ENCODE data around the gene ITGB8.

ITGB8 gene

DNA sequence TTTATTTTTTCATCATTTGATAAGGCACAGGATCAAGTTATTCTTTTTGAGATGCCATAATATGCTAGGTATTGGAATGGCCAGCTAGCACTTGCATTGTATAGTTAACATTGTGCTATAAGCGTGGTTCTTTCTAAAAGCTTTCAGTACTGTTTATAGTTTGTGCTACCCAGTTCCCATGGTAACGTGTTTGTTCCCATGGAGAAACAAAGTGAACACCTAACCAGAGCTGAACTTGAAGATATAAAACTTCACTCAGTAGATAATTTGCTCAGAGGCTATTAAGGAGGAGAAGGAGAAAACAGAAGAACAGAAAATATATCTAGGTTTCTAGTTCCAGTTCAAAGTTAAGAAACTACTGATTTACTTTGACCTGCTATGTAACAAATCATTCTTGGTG, 23.6 kb upstream of the ITGB8 start:
- no peak overlapping the region for H3K4me3 ChIP-seq (ENCODE audit: control insufficient read depth, low read depth, low read length)
- TF ChIP-seq, protein P1, sequence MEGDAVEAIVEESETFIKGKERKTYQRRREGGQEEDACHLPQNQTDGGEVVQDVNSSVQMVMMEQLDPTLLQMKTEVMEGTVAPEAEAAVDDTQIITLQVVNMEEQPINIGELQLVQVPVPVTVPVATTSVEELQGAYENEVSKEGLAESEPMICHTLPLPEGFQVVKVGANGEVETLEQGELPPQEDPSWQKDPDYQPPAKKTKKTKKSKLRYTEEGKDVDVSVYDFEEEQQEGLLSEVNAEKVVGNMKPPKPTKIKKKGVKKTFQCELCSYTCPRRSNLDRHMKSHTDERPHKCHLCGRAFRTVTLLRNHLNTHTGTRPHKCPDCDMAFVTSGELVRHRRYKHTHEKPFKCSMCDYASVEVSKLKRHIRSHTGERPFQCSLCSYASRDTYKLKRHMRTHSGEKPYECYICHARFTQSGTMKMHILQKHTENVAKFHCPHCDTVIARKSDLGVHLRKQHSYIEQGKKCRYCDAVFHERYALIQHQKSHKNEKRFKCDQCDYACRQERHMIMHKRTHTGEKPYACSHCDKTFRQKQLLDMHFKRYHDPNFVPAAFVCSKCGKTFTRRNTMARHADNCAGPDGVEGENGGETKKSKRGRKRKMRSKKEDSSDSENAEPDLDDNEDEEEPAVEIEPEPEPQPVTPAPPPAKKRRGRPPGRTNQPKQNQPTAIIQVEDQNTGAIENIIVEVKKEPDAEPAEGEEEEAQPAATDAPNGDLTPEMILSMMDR (conservative IDR thresholded peaks at IDR 0.05; ENCODE audit: control insufficient read depth, insufficient read depth, low read depth, low read length): no peak
- DNase-seq (ENCODE audit: low read depth): no peak

DNA sequence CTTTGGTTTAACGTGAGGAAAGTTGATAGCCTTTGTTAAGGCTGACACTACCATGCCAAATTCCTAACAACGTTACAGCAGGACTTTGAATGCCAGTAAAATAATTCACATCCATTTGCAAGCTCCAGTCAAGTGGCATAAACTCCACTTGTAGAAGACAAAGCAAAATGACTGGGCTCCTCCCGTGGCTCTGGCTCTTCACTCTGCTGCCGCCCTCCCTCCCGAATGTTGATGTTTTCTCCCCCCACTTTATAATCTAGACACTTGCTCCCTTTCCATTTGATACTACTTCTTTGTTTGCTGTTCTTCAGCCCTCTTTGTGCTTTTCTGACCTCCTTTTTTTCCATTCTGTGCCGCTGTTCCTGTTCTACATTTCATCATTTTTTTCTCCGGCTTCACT, 22.8 kb upstream of the ITGB8 start:
- no peak for DNase-seq (ENCODE audit: low read depth)
- no peak overlapping the region for H3K4me3 ChIP-seq (ENCODE audit: control insufficient read depth, low read depth, low read length)
- TF ChIP-seq, protein P1 (conservative IDR thresholded peaks at IDR 0.05; ENCODE audit: control insufficient read depth, insufficient read depth, low read depth, low read length): no peak

DNA sequence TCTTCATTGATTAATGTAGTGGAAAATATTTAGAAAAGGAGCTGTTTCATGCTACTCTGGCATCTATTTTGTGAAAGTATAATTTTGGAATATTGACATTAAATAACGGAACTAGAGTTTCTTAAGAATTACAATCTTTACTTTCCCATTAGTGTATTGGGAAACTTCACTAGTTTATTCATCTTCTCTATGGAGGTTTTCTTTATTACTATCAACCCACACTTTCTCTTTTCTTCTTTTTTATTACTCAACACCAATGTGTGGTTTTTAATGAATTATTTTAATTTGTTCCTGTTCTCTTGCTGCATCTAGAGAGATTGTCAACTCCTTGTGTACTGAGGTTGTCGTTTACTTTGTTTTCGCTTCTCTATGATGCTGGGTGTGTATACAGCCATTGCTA, 20.4 kb upstream of the ITGB8 start:
- no peak overlapping the region for H3K4me3 ChIP-seq (ENCODE audit: control insufficient read depth, low read depth, low read length)
- TF ChIP-seq, protein P1 (conservative IDR thresholded peaks at IDR 0.05; ENCODE audit: control insufficient read depth, insufficient read depth, low read depth, low read length): no peak
- DNase-seq (ENCODE audit: low read depth): no peak

DNA sequence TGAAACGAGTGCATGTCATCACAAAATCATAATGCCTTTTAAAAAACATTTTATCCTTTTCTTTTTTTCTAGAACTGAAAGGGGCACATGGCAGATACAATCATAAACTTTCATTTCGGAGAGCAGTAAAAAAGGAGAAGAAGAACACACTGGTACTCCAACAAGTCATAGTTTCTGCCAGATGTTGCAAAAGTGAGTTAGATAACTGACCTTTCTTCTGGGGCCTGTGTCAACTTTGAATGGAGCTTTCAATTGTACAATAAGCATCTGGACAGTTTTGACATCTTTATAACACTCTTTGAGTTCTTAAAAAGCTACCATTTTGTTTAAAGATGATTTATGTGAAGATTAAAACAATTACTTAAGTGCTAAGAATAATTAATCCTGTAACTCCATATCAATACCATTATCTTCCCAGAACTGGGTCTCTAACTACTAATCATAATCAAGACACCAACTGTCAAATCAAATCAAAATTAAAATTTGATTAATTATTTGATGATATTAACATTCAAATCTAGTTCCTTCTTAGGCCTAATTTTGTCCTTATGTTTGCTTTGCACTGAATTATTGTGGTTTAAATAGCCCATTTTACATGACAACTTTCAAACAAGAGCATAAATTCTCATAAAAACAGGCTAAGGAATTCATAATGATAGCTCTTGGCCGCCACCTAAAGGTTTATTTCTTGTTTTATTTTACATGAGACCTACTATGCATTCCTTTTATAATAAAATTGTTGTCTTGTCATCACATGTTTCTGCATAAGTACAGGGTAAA, 19.5 kb upstream of the ITGB8 start:
- TF ChIP-seq, protein P1 (conservative IDR thresholded peaks at IDR 0.05; ENCODE audit: control insufficient read depth, insufficient read depth, low read depth, low read length): peak; percentile 34
- peak; percentile 65 for DNase-seq (ENCODE audit: low read depth)
- no peak overlapping the region for H3K4me3 ChIP-seq (ENCODE audit: control insufficient read depth, low read depth, low read length)

DNA sequence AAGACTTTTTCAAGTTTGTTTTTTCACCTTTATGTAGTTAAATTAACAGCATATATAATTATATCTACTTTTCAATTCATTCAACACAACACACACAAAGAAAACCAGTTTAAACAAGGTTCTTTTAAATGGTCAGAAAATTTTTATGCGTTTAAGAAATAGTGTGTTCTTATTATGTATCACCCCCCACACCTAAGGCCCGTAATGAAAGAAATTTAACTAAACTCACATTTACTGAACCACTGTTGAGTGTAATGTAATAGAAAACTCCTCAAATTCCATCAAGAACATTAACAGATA, 19.0 kb upstream of the ITGB8 start:
- TF ChIP-seq, protein P1 (conservative IDR thresholded peaks at IDR 0.05; ENCODE audit: control insufficient read depth, insufficient read depth, low read depth, low read length): no peak
- DNase-seq (ENCODE audit: low read depth): no peak

DNA sequence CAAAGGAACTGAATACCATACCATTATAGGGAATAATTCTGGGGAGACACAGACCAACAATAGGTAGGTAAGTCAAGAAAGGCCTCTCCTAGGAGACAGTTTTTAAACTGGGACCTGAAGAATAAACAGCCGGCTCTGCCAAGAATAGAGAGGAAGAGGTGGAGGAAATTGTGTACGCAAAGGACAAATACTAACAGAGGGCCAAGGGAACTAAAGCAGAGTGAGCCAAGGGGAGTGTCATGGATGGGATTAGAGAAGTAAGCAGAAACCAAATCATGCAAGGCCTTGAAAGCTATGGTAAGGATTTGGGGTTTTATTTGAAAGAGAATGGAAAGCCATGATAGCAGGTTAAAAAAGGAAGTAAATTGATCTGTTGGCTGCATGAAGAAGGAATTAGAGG, 18.1 kb upstream of the ITGB8 start:
- no peak for DNase-seq (ENCODE audit: low read depth)
- TF ChIP-seq, protein P1 (conservative IDR thresholded peaks at IDR 0.05; ENCODE audit: control insufficient read depth, insufficient read depth, low read depth, low read length): no peak

More for the DNA sequence above, 19.0 kb upstream of the ITGB8 start:
- no peak overlapping the region for H3K4me3 ChIP-seq (ENCODE audit: control insufficient read depth, low read depth, low read length)

DNA sequence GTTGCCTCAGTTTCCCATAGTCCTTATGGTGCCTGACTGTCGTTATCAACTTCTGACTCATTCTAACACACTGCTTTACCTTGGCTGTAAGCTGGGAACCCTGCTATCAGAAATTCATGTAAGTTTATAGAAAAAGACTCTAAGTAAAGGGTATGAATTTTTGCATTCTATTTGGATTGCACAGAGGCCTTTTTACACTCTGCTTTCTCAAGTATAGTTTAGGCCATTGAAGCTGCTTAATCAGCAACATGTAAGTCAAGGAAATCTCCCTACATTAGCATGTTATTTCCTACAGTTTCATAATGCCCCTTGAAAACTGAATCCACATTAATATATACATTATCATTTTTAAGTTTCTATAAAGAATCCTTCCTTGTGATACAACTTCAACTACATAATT, 17.1 kb upstream of the ITGB8 start:
- DNase-seq (ENCODE audit: low read depth): no peak
- TF ChIP-seq, protein P1 (conservative IDR thresholded peaks at IDR 0.05; ENCODE audit: control insufficient read depth, insufficient read depth, low read depth, low read length): no peak
- H3K4me3 ChIP-seq (ENCODE audit: control insufficient read depth, low read depth, low read length): no peak overlapping the region

More for the DNA sequence above, 18.1 kb upstream of the ITGB8 start:
- no peak overlapping the region for H3K4me3 ChIP-seq (ENCODE audit: control insufficient read depth, low read depth, low read length)

Measured in fibroblast of mammary gland (primary cell).